Activated CD4-positive, alpha-beta memory T cell treated with anti-CD3 and anti-CD28 coated beads, Interleukin-2, amount 10 ng/mL, durations not matched to agents 7 days and 5 days (primary cell): ENCODE data around the gene KCNMB1. TPM values are rescaled to one million over a fixed set of nuclear protein-coding genes. Genes with fewer than 3 reads are reported as not detected.

Experiments used
- CTCF ChIA-PET: fragments of 350-600 bp; sonication (Branson Sonifier 250); formaldehyde crosslinking; loops from one replicate; lab custom pipeline; 2021; ENCODE audit warnings: antibody characterized with exemption, inconsistent platforms; lab: Charles Lee
- POLR2A ChIA-PET: fragments of 350-600 bp; sonication (Branson Sonifier 250); formaldehyde crosslinking; loops from one replicate; lab custom pipeline; 2021; ENCODE audit warnings: antibody characterized with exemption; lab: Charles Lee
- DNase-seq: peaks from one replicate; pipeline ENCODE4 v3.0.0-alpha.2; 2020
- H3K27ac Mint-ChIP-seq: one replicate; pipeline ENCODE4 v1.8.0; 2021; ENCODE audit warnings: mild to moderate bottlenecking, mixed read lengths
- H3K27me3 Mint-ChIP-seq: one replicate; pipeline ENCODE4 v1.8.0; 2021; ENCODE audit warnings: mixed read lengths
- H3K36me3 Mint-ChIP-seq: one replicate; pipeline ENCODE4 v1.8.0; 2021; ENCODE audit warnings: low read depth, mixed read lengths
- H3K4me1 Mint-ChIP-seq: one replicate; pipeline ENCODE4 v1.8.0; 2021; ENCODE audit warnings: mixed read lengths
- H3K4me3 Mint-ChIP-seq: one replicate; pipeline ENCODE4 v1.8.0; 2021; ENCODE audit warnings: mild to moderate bottlenecking, mixed read lengths
- H3K9me3 Mint-ChIP-seq: one replicate; pipeline ENCODE4 v1.8.0; 2021; ENCODE audit warnings: mixed read lengths
- total RNA-seq, 2 experiments: library from RNA; stranded (reverse); gene quantifications; one replicate each; pipeline ENCODE4 v1.2.3, GENCODE V29; 2021

The KCNMB1 gene
- total RNA-seq, 2 experiments from 2014 or later, result not detected

GRCh38 chr5:170426149-170426767, 37.1 kb upstream of the KCNMB1 start:
- H3K9me3 Mint-ChIP-seq, result no peaks in the 10 kb centered on the region
- no peak overlapping the region for H3K4me3 Mint-ChIP-seq
- ChIA-PET POLR2A (interaction anchor here (1.4 kb wide), 1 partner anchor 15 kb away, joined by 3 read pairs; no protein-coding TSS in a partner anchor), CTCF (interaction anchor here (0.6 to 9.7 kb wide), 11 partner anchors 9 to 242 kb away, joined by 3 to 100 read pairs (median 4); no protein-coding TSS in a partner anchor)
- DNase-seq, result no peak
- H3K36me3 Mint-ChIP-seq, result no peaks in the 10 kb centered on the region
- no peak overlapping the region for H3K27ac Mint-ChIP-seq
- H3K27me3 Mint-ChIP-seq, result peaks cover 29% of the 10 kb centered on the region
- no peaks in the 10 kb centered on the region for H3K4me1 Mint-ChIP-seq

DNA sequence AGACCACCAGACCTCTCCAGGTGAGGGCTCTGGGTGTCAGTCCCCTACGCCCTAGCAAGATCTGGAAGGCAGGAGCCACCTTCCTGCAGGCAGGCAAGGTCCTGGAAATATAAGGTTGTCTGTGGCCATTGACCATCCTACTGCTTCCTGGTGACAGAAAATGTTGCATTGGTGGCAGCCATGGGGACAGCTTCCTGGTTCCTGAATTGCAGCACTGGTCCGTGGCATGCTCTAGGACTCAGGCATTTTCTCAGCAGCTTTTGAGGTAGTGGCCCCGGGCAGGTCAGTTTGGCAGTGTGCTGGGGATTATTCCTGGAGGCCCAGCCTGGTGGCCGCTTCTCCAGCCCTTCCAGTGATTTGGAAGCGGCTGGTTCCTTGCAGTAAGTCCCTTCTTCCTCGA, 36.6 kb upstream of the KCNMB1 start:
- Mint-ChIP-seq H3K36me3 (no peaks in the 10 kb centered on the region), H3K4me1 (no peaks in the 10 kb centered on the region), H3K4me3 (no peak overlapping the region), H3K27me3 (peaks cover 27% of the 10 kb centered on the region), H3K27ac (no peak overlapping the region), H3K9me3 (no peaks in the 10 kb centered on the region)
- ChIA-PET POLR2A (interaction anchor here (1.4 kb wide), 1 partner anchor 15 kb away, joined by 3 read pairs; no protein-coding TSS in a partner anchor), CTCF (interaction anchor here (1.0 to 9.7 kb wide), 7 partner anchors 9 to 208 kb away, joined by 3 to 100 read pairs (median 5); no protein-coding TSS in a partner anchor)
- no peak for DNase-seq

DNA sequence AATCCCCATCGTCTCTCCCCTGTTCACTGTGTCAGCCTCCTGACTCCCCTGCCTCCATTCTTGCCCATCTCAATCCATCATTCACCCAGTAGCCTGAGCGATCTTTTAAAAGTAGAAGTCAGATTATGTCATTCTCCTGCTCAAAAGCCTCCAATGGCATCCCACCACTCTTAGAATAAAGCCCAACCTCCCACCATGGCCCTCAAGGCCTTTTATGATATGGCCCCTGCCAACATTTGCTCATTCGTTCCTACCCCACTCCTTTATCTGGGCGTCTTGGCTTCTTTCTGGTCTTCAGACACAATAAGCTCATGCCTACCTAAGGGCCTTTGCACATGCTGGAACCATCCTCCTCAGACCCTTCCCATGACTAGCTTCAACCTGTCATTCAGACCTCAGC, 35.5 kb upstream of the KCNMB1 start:
- Mint-ChIP-seq H3K27me3 (peaks cover 18% of the 10 kb centered on the region), H3K36me3 (no peaks in the 10 kb centered on the region), H3K4me3 (no peak overlapping the region), H3K9me3 (no peaks in the 10 kb centered on the region), H3K4me1 (no peaks in the 10 kb centered on the region), H3K27ac (no peak overlapping the region)
- ChIA-PET CTCF (interaction anchor here (1.0 to 9.7 kb wide), 5 partner anchors 10 to 209 kb away, joined by 3 to 100 read pairs (median 5); no protein-coding TSS in a partner anchor), POLR2A (no interaction called here)
- no peak for DNase-seq

- no peak overlapping the region for H3K4me3 Mint-ChIP-seq
- CTCF ChIA-PET, result interaction anchor here (1.2 to 9.7 kb wide), 5 partner anchors 8 to 199 kb away, joined by 3 to 100 read pairs (median 6); no protein-coding TSS in a partner anchor
- H3K4me1 Mint-ChIP-seq, result no peaks in the 10 kb centered on the region
- DNase-seq, result no peak
- peaks cover 20% of the 10 kb centered on the region for H3K27me3 Mint-ChIP-seq
- no peak overlapping the region for H3K27ac Mint-ChIP-seq
- POLR2A ChIA-PET, result no interaction called here
- H3K9me3 Mint-ChIP-seq, result no peaks in the 10 kb centered on the region
- no peaks in the 10 kb centered on the region for H3K36me3 Mint-ChIP-seq
Observed at GRCh38 chr5:170423692-170424091, 34.5 kb upstream of the KCNMB1 start.

- ChIA-PET CTCF (interaction anchor here (0.9 to 9.7 kb wide), 11 partner anchors 10 to 221 kb away, joined by 3 to 100 read pairs (median 4); no protein-coding TSS in a partner anchor), POLR2A (no interaction called here)
- H3K4me1 Mint-ChIP-seq, result peaks cover 5% of the 10 kb centered on the region
Observed at GRCh38 chr5:170421826-170422225, 32.7 kb upstream of the KCNMB1 start.

GRCh38 chr5:170420806-170421412, 31.7 kb upstream of the KCNMB1 start:
- Mint-ChIP-seq H3K36me3 (no peaks in the 10 kb centered on the region), H3K27ac (no peak overlapping the region), H3K4me1 (peaks cover 12% of the 10 kb centered on the region), H3K27me3 (peaks cover 20% of the 10 kb centered on the region), H3K4me3 (no peak overlapping the region), H3K9me3 (no peaks in the 10 kb centered on the region)
- DNase-seq, result peak; percentile 51
- ChIA-PET POLR2A (no interaction called here), CTCF (interaction anchor here (0.7 to 9.7 kb wide), 13 partner anchors 10 to 221 kb away, joined by 3 to 100 read pairs (median 4); no protein-coding TSS in a partner anchor)

More at GRCh38 chr5:170421826-170422225, 32.7 kb upstream of the KCNMB1 start:
- no peak overlapping the region for H3K27ac Mint-ChIP-seq
- no peaks in the 10 kb centered on the region for H3K9me3 Mint-ChIP-seq
- DNase-seq, result no peak
- H3K36me3 Mint-ChIP-seq, result no peaks in the 10 kb centered on the region
- H3K4me3 Mint-ChIP-seq, result no peak overlapping the region
- peaks cover 20% of the 10 kb centered on the region for H3K27me3 Mint-ChIP-seq

GRCh38 chr5:170419643-170420042, 30.5 kb upstream of the KCNMB1 start:
- Mint-ChIP-seq H3K4me1 (peaks cover 12% of the 10 kb centered on the region), H3K27me3 (peaks cover 20% of the 10 kb centered on the region), H3K9me3 (no peaks in the 10 kb centered on the region), H3K36me3 (no peaks in the 10 kb centered on the region), H3K4me3 (no peak overlapping the region), H3K27ac (no peak overlapping the region)
- POLR2A ChIA-PET, result no interaction called here
- no peak for DNase-seq
- CTCF ChIA-PET, result interaction anchor here (0.6 to 9.7 kb wide), 9 partner anchors 9 to 320 kb away, joined by 3 to 100 read pairs (median 3); no protein-coding TSS in a partner anchor

- Mint-ChIP-seq H3K4me1 (peaks cover 12% of the 10 kb centered on the region), H3K36me3 (no peaks in the 10 kb centered on the region), H3K27ac (no peak overlapping the region), H3K9me3 (no peaks in the 10 kb centered on the region), H3K4me3 (no peak overlapping the region), H3K27me3 (peaks cover 20% of the 10 kb centered on the region)
- ChIA-PET CTCF (interaction anchor here (1.2 to 9.7 kb wide), 4 partner anchors 15 to 319 kb away, joined by 3 to 100 read pairs (median 3); no protein-coding TSS in a partner anchor), POLR2A (no interaction called here)
- DNase-seq, result no peak
Observed at GRCh38 chr5:170418736-170419135, 29.6 kb upstream of the KCNMB1 start.

- H3K27ac Mint-ChIP-seq, result no peak overlapping the region
- ChIA-PET CTCF (interaction anchor here (0.7 to 1.5 kb wide), 4 partner anchors 10 to 345 kb away, joined by 3 to 7 read pairs (median 4); no protein-coding TSS in a partner anchor), POLR2A (interaction anchor here (0.7 kb wide), 1 partner anchor 82 kb away, joined by 3 read pairs; no protein-coding TSS in a partner anchor)
- H3K4me1 Mint-ChIP-seq, result peaks cover 12% of the 10 kb centered on the region
- peaks cover 9% of the 10 kb centered on the region for H3K27me3 Mint-ChIP-seq
- H3K9me3 Mint-ChIP-seq, result no peaks in the 10 kb centered on the region
- no peaks in the 10 kb centered on the region for H3K36me3 Mint-ChIP-seq
- H3K4me3 Mint-ChIP-seq, result no peak overlapping the region
- no peak for DNase-seq
Observed at GRCh38 chr5:170416526-170416925, 27.4 kb upstream of the KCNMB1 start.

- peaks cover 13% of the 10 kb centered on the region for H3K4me1 Mint-ChIP-seq
- no peak overlapping the region for H3K4me3 Mint-ChIP-seq
- H3K27me3 Mint-ChIP-seq, result peaks cover 9% of the 10 kb centered on the region
- no peak for DNase-seq
- no peaks in the 10 kb centered on the region for H3K9me3 Mint-ChIP-seq
- ChIA-PET POLR2A (interaction anchor here (0.9 kb wide), 1 partner anchor 148 kb away, joined by 3 read pairs; no protein-coding TSS in a partner anchor), CTCF (interaction anchor here (0.8 to 1.1 kb wide), 4 partner anchors 9 to 189 kb away, joined by 3 to 5 read pairs (median 3); no protein-coding TSS in a partner anchor)
- no peak overlapping the region for H3K27ac Mint-ChIP-seq
- H3K36me3 Mint-ChIP-seq, result no peaks in the 10 kb centered on the region
Observed at GRCh38 chr5:170414786-170415185, 25.6 kb upstream of the KCNMB1 start.

DNA sequence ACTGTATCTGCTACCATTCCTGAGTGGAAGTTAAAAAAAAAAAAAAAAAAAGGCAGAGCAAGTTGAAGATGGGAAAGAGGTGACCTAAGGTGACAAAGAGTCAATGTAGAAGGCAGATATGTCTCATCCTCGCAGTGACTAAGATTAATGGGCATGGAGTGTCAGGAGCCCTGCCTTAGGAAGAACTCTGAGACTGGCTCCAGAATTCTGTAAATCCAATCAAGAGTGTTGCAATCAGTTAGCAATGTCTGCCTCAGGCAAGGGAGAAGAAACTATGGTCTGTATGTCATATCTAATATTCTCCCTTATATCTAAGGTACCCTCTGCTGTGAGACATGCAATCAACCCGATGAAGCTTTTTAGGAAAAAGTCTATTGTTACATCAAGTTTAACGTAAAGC, 24.7 kb upstream of the KCNMB1 start:
- CTCF ChIA-PET, result interaction anchor here (0.9 to 1.2 kb wide), 5 partner anchors 8 to 138 kb away, joined by 3 to 5 read pairs (median 3); no protein-coding TSS in a partner anchor
- Mint-ChIP-seq H3K27me3 (peaks cover 6% of the 10 kb centered on the region), H3K36me3 (no peaks in the 10 kb centered on the region), H3K4me1 (peaks cover 13% of the 10 kb centered on the region), H3K9me3 (no peaks in the 10 kb centered on the region), H3K4me3 (no peak overlapping the region), H3K27ac (no peak overlapping the region)
- POLR2A ChIA-PET, result no interaction called here
- DNase-seq, result no peak

DNA sequence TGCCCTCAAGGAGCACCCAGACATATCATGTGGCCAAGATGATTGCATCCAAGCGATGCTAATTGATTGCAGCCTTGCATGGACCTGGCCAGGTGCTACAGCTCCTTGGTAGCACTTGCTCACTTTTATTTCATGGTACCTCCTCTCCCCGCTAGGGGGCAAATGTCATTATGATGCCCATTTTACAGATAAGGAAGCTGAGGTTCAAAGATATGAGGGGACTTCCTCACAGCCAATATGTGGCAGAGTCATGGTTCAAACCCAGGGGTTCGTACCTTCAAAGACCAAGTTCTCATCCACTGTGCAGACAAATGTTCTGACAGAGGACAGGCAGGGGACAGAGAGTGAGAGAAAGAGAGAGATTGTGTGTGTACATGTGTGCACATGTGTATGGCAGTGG, 21.9 kb upstream of the KCNMB1 start:
- peaks cover 6% of the 10 kb centered on the region for H3K27me3 Mint-ChIP-seq
- peaks cover 2% of the 10 kb centered on the region for H3K4me1 Mint-ChIP-seq
- H3K9me3 Mint-ChIP-seq, result no peaks in the 10 kb centered on the region
- ChIA-PET CTCF (interaction anchor here (0.7 to 3.2 kb wide), 13 partner anchors 9 to 193 kb away, joined by 3 to 18 read pairs (median 5); no protein-coding TSS in a partner anchor), POLR2A (interaction anchor here (0.9 kb wide), 1 partner anchor 15 kb away, joined by 3 read pairs; no protein-coding TSS in a partner anchor)
- no peaks in the 10 kb centered on the region for H3K36me3 Mint-ChIP-seq
- peak; percentile 32 for DNase-seq
- no peak overlapping the region for H3K27ac Mint-ChIP-seq
- no peak overlapping the region for H3K4me3 Mint-ChIP-seq
